GM12878 (cell line): Measurements from ENCODE around the gene HOXA2. TPM values are rescaled to one million over a fixed set of nuclear protein-coding genes. Genes with fewer than 3 reads are reported as not detected.
A peak's percentile ranks its signal among the peaks of the same experiment; 100 is the strongest.

Source experiments
- ATAC-seq: fragments of 200-7000 bp; cut with Tn5 transposase; 3 replicates; pipeline ENCODE4 v1.9.1; 2020; ENCODE audit warnings: mild to moderate bottlenecking, moderate library complexity
- BruUV-seq: library from RNA; stranded (reverse); fragments of 400-500 nt; replicated peaks from 2 replicates; lab custom pipeline; 2021; lab: Mats Ljungman, UMichigan
- CTCF ChIA-PET: fragments of 300-600 bp; sonication (Branson Sonifier 250); formaldehyde crosslinking; extraction: SDS; loops from one replicate; lab custom pipeline; 2021; ENCODE audit warnings: inconsistent platforms; lab: Yijun Ruan, JAX
- POLR2A ChIA-PET: fragments of 350-600 bp; formaldehyde crosslinking; extraction: SDS; loops from one replicate; lab custom pipeline; 2021; ENCODE audit warnings: inconsistent platforms; lab: Charles Lee
- RAD21 ChIA-PET: fragments of 300-600 bp; sonication (Branson Sonifier 250); formaldehyde crosslinking; loops from one replicate; lab custom pipeline; 2023; ENCODE audit warnings: antibody characterized with exemption; ENCODE audit not compliant: unreplicated experiment; lab: Charles Lee
- SMC1A ChIA-PET: fragments of 300-600 bp; sonication (Branson Sonifier 250); formaldehyde crosslinking; loops from one replicate; lab custom pipeline; 2023; ENCODE audit not compliant: unreplicated experiment, uncharacterized antibody; lab: Charles Lee
- DNase-seq: peaks from one replicate; pipeline ENCODE4 v3.0.0-alpha.2; 2011; ENCODE audit warnings: low read depth, low spot score
- FAIRE-seq: peaks from 3 replicates; lab custom pipeline; 2011; peaks lifted over from hg19 to GRCh38; lab: Jason Lieb, UNC
- H2AFZ ChIP-seq: 2 replicates; pipeline ENCODE4 v1.6.0; 2011; ENCODE audit warnings: low read depth, low read length, control low read depth; ENCODE audit not compliant: control insufficient read depth
- H3K27ac ChIP-seq: 2 replicates; pipeline ENCODE4 v1.5.1; 2011; ENCODE audit warnings: control low read depth; ENCODE audit not compliant: control insufficient read depth, insufficient read depth
- H3K27me3 ChIP-seq, 2 experiments: replicated peaks in 1 of 2; 2 replicates each; pipeline versions ENCODE4 v1.6.0 to v1.6.1; 2011; ENCODE audit warnings: low read length in 1 of 2; ENCODE audit not compliant: control insufficient read depth in 2 of 2, insufficient read depth in 2 of 2
- H3K36me3 ChIP-seq, 2 experiments: 2 replicates each; pipeline ENCODE4 v1.5.1; 2011; ENCODE audit warnings: low read length in 1 of 2; ENCODE audit not compliant: control insufficient read depth in 2 of 2, insufficient read depth in 2 of 2
- H3K4me1 ChIP-seq: 2 replicates; pipeline ENCODE4 v1.6.1; 2011; ENCODE audit warnings: mild to moderate bottlenecking, low read length, moderate library complexity, mixed read lengths; ENCODE audit not compliant: control insufficient read depth, insufficient read depth
- H3K4me2 ChIP-seq: 2 replicates; pipeline ENCODE4 v1.6.0; 2011; ENCODE audit warnings: control low read depth; ENCODE audit not compliant: control insufficient read depth, insufficient read depth
- H3K4me3 ChIP-seq: fragments of 200-600 bp; sonication (generic); 2 replicates; pipeline ENCODE4 v1.5.1; 2016
- H3K79me2 ChIP-seq: 2 replicates; pipeline ENCODE4 v1.6.0; 2011; ENCODE audit warnings: low read length; ENCODE audit not compliant: control insufficient read depth, insufficient read depth
- H3K9ac ChIP-seq: 2 replicates; pipeline ENCODE4 v1.8.0; 2011; ENCODE audit warnings: low read length, control low read depth, mixed read lengths; ENCODE audit not compliant: control insufficient read depth, insufficient read depth
- H3K9me3 ChIP-seq: replicated peaks from 3 replicates; pipeline ENCODE4 v1.5.1; 2011; ENCODE audit warnings: mild to moderate bottlenecking, low read length; ENCODE audit not compliant: control insufficient read depth, insufficient read depth
- H4K20me1 ChIP-seq: 2 replicates; pipeline ENCODE4 v1.6.0; 2011; ENCODE audit not compliant: control insufficient read depth, insufficient read depth
- CEBPB ChIP-seq, 2 experiments: fragments of 150-350 bp in 1 of 2; IDR thresholded peaks; 2 replicates each; pipeline ENCODE4 v1.6.1; 2012 to 2014; ENCODE audit warnings: low read depth in 2 of 2, low read length in 2 of 2, borderline replicate concordance in 1 of 2, inconsistent platforms in 1 of 2
- CEBPZ ChIP-seq: fragments of 150-350 bp; IDR thresholded peaks from 2 replicates; pipeline ENCODE4 v1.6.1; 2016; ENCODE audit warnings: low read depth, low read length
- CREM ChIP-seq: IDR thresholded peaks from 2 replicates; pipeline ENCODE4 v1.6.1; 2014; ENCODE audit warnings: antibody characterized with exemption, low read depth
- IKZF1 ChIP-seq: fragments of 450-650 bp; conservative IDR thresholded peaks from 2 replicates; pipeline ENCODE4 v1.6.1; 2017; ENCODE audit warnings: antibody characterized with exemption, mild to moderate bottlenecking
- JUNB ChIP-seq: IDR thresholded peaks from 2 replicates; pipeline ENCODE4 v1.6.1; 2016; ENCODE audit warnings: antibody characterized with exemption, mild to moderate bottlenecking
- MTA2 ChIP-seq: fragments of 450-650 bp; IDR thresholded peaks from 2 replicates; pipeline ENCODE4 v1.6.1; 2016; ENCODE audit warnings: low read depth, mild to moderate bottlenecking, moderate library complexity
- MTA3 ChIP-seq: IDR thresholded peaks from 2 replicates; pipeline ENCODE4 v1.6.1; 2012; ENCODE audit warnings: low read length, inconsistent platforms, borderline replicate concordance
- SREBF2 ChIP-seq: IDR thresholded peaks from 2 replicates; pipeline ENCODE4 v1.6.1; 2012; ENCODE audit warnings: mild to moderate bottlenecking, low read length
- TCF3 ChIP-seq: IDR thresholded peaks from 2 replicates; pipeline ENCODE4 v1.6.1; 2012; ENCODE audit warnings: low read depth, mild to moderate bottlenecking, low read length, borderline replicate concordance; ENCODE audit not compliant: insufficient read depth
- TCF7 ChIP-seq: IDR thresholded peaks from 2 replicates; pipeline ENCODE4 v1.6.1; 2014; ENCODE audit warnings: antibody characterized with exemption, borderline replicate concordance
- WRNIP1 ChIP-seq: IDR thresholded peaks from 2 replicates; pipeline ENCODE4 v1.6.1; 2011; ENCODE audit warnings: low read depth, low read length, improper control_type of control experiment, borderline replicate concordance
- ZBTB11 ChIP-seq: fragments of 450-650 bp; formaldehyde crosslinking; IDR thresholded peaks from 2 replicates; pipeline ENCODE4 v1.5.0; 2022; ENCODE audit warnings: mild to moderate bottlenecking, missing genetic modification characterization
- ZNF217 ChIP-seq: fragments of 450-650 bp; IDR thresholded peaks from 2 replicates; pipeline ENCODE4 v1.6.1; 2017; ENCODE audit warnings: antibody characterized with exemption, mild to moderate bottlenecking
- ZNF24 ChIP-seq: fragments of 450-650 bp; IDR thresholded peaks from 2 replicates; pipeline ENCODE4 v1.6.1; 2017; ENCODE audit warnings: antibody characterized with exemption, mild to moderate bottlenecking
- WGBS: methylation state at CpG from one replicate; pipeline ENCODE4 v1.1.6; 2016; ENCODE audit warnings: low lambda C conversion rate; ENCODE audit not compliant: insufficient replicate concordance, insufficient coverage; ENCODE audit errors: missing lambda C conversion rate; 5-methylcytosine and 5-hydroxymethylcytosine counted together
- in situ Hi-C: fragments of 300-500 bp; cut with MboI; formaldehyde crosslinking; loops from 9 replicates; pipeline ENCODE4 v1.14.3; 2018; ENCODE audit warnings: mixed read lengths
- intact Hi-C: fragments of 100-400 bp; cut with micrococcal nuclease; formaldehyde crosslinking; loops from one replicate; pipeline ENCODE4 v1.14.2; 2022; ENCODE audit not compliant: unreplicated experiment
- polyA plus RNA-seq, 11 experiments: library from polyadenylated mRNA; depleted of rRNA in 4 of 11; unstranded in 6 of 11; stranded (reverse) in 5 of 11; fragments of >200 nt; fragmentation: Nextera tagmentation in 4 of 11; fragmentation: Illumina TruSeq in 1 of 11; extraction: Ambion mirVana in 4 of 11; extraction: Trizol in 1 of 11; gene quantifications; 1 replicate in 1 of 11; 2 replicates in 10 of 11; pipeline versions ENCODE4 v1.2.1 to v1.2.3, GENCODE V29; 2011 to 2016; ENCODE audit warnings: inconsistent platforms in 2 of 11, missing spikeins in 2 of 11, low read depth in 1 of 11
- total RNA-seq, 4 experiments: library from RNA; depleted of rRNA in 3 of 4; stranded (reverse); fragments of >200 nt in 3 of 4; fragmentation: Illumina TruSeq in 1 of 4; extraction: Trizol in 1 of 4; gene quantifications; 2 replicates each; pipeline versions ENCODE4 v1.2.1 to v1.2.3, GENCODE V29; 2013 to 2021
- TF ChIP-seq, protein P1 (sequence below): fragments of 450-650 bp; IDR thresholded peaks from 2 replicates; pipeline ENCODE4 v1.6.1; 2018; ENCODE audit warnings: borderline replicate concordance, mild to moderate bottlenecking; ENCODE audit not compliant: partially characterized antibody

The HOXA2 gene
- total and polyA plus RNA-seq, 10 of the 15 experiments (the other 5 are each of a cell fraction or from before 2014, with no cell fraction given), result not detected

GRCh38 chr7:27134392-27134791, 31.9 kb upstream of the HOXA2 start:
- ATAC-seq (peak; percentile 85), FAIRE-seq (peak; percentile 7), DNase-seq (peak; percentile 19)
- SMC1A ChIA-PET, result interaction anchor here (0.7 to 2.2 kb wide), 7 partner anchors 12 to 440 kb away, joined by 3 to 7 read pairs (median 4); no protein-coding TSS in a partner anchor
- Histone ChIP-seq H2AFZ (no peak overlapping the region), H3K4me3 (no peak overlapping the region), H3K4me2 (no peak overlapping the region), H3K4me1 (no peaks in the 10 kb centered on the region; the same call in 1 of the 2 replicates), H3K36me3 (no peaks in the 10 kb centered on the region), H3K79me2 (no peaks in the 10 kb centered on the region), H4K20me1 (no peaks in the 10 kb centered on the region), H3K27me3 (peaks cover 0 to 7% of the 10 kb centered on the region in 2 experiments; a peak in 1 of 4 replicates), H3K9ac (no peak overlapping the region), H3K9me3 (no peaks in the 10 kb centered on the region; the same call in 2 of the 3 replicates), H3K27ac (no peak overlapping the region)
- WGBS, result 0% methylated on average over 2 of the region's 2 CpGs
- RAD21 ChIA-PET, result interaction anchor here (1.1 to 2.0 kb wide), 5 partner anchors 15 to 196 kb away, joined by 3 to 7 read pairs (median 5); partner anchors contain the start of gene HOXA1
- BruUV-seq, result no TSS peak
- in situ Hi-C loops, result no loop called here
- POLR2A ChIA-PET, result no interaction called here
- CTCF ChIA-PET, result interaction anchor here (0.7 to 1.4 kb wide), 6 partner anchors 12 to 280 kb away, joined by 3 to 4 read pairs (median 3); no protein-coding TSS in a partner anchor
- intact Hi-C loops, result no loop called here
- TF ChIP-seq JUNB (peak; percentile 76), ZBTB11 (CRISPR knock-in tag) (no peak), IKZF1 (peak; percentile 67), TCF7 (no peak), WRNIP1 (no peak), ZNF24 (no peak), CEBPZ (no peak), MTA2 (peak; percentile 65; the same call in 1 of the 2 replicates), CEBPB (IDR thresholded peaks at IDR 0.05; ENCODE audit: borderline replicate concordance in 1 of 2, low read depth in 2 of 2, low read length in 2 of 2) (no peak), TCF3 (no peak), SREBF2 (no peak), MTA3 (no peak), ZNF217 (no peak), CREM (peak; percentile 56; the same call in 1 of the 2 replicates)
- TF ChIP-seq, protein P1, sequence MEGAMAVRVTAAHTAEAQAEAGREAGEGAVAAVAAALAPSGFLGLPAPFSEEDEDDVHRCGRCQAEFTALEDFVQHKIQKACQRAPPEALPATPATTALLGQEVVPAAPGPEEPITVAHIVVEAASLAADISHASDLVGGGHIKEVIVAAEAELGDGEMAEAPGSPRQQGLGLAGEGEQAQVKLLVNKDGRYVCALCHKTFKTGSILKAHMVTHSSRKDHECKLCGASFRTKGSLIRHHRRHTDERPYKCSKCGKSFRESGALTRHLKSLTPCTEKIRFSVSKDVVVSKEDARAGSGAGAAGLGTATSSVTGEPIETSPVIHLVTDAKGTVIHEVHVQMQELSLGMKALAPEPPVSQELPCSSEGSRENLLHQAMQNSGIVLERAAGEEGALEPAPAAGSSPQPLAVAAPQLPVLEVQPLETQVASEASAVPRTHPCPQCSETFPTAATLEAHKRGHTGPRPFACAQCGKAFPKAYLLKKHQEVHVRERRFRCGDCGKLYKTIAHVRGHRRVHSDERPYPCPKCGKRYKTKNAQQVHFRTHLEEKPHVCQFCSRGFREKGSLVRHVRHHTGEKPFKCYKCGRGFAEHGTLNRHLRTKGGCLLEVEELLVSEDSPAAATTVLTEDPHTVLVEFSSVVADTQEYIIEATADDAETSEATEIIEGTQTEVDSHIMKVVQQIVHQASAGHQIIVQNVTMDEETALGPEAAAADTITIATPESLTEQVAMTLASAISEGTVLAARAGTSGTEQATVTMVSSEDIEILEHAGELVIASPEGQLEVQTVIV, result no peak
